ENCODE data around the gene MAN1C1. TPM values are rescaled to one million over a fixed set of nuclear protein-coding genes. Genes with fewer than 3 reads are reported as not detected.

MAN1C1 gene
- total RNA-seq, 2 donors from 2014 or later = 8.8 to 15.3 TPM

GRCh38 chr1:25701030-25701785 is 84.6 kb downstream of the MAN1C1 start:
- Mint-ChIP-seq H3K36me3 (peaks cover 7 to 10% of the 10 kb centered on the region in 2 donors), H3K9me3 (peaks cover 0 to 5% of the 10 kb centered on the region in 2 donors), H3K27ac (no peak overlapping the region)
- DNase-seq (ENCODE audit: low spot score in 2 of 2) (no peak), ATAC-seq (no peak)

- DNase-seq (ENCODE audit: low spot score in 2 of 2) (no peak), ATAC-seq (no peak)
- H3K27ac Mint-ChIP-seq = no peak overlapping the region
- peaks cover 7 to 10% of the 10 kb centered on the region in 2 donors for H3K36me3 Mint-ChIP-seq
- peaks cover 0 to 5% of the 10 kb centered on the region in 2 donors for H3K9me3 Mint-ChIP-seq
Observed at GRCh38 chr1:25702101-25702775, 85.6 kb downstream of the MAN1C1 start.

- ATAC-seq = no peak
- Mint-ChIP-seq H3K9me3 (peaks cover 0 to 5% of the 10 kb centered on the region in 2 donors), H3K27ac (no peak overlapping the region), H3K36me3 (peaks cover 7 to 16% of the 10 kb centered on the region in 2 donors)
- DNase-seq (ENCODE audit: low spot score in 2 of 2) = peak in 1 of 2 donors; percentile 3
Observed at GRCh38 chr1:25703041-25703440, 86.5 kb downstream of the MAN1C1 start.

GRCh38 chr1:25703671-25704266 is 87.2 kb downstream of the MAN1C1 start:
- ATAC-seq = no peak
- DNase-seq (ENCODE audit: low spot score in 2 of 2) = no peak
- peaks cover 0 to 5% of the 10 kb centered on the region in 2 donors for H3K9me3 Mint-ChIP-seq
- H3K27ac Mint-ChIP-seq = peak overlapping the region; percentile 1 to 63
- H3K36me3 Mint-ChIP-seq = peaks cover 7 to 16% of the 10 kb centered on the region in 2 donors

- H3K9me3 Mint-ChIP-seq = peaks cover 0 to 5% of the 10 kb centered on the region in 2 donors
- peaks cover 7 to 16% of the 10 kb centered on the region in 2 donors for H3K36me3 Mint-ChIP-seq
- ATAC-seq (peak; percentile 64 to 70), DNase-seq (ENCODE audit: low spot score in 2 of 2) (no peak)
- H3K27ac Mint-ChIP-seq = peak overlapping the region; percentile 1 to 63
Observed at GRCh38 chr1:25704267-25704691, 87.7 kb downstream of the MAN1C1 start.

GRCh38 chr1:25705699-25706098 is 89.1 kb downstream of the MAN1C1 start:
- no peak overlapping the region for H3K27ac Mint-ChIP-seq
- H3K9me3 Mint-ChIP-seq = peaks cover 0 to 5% of the 10 kb centered on the region in 2 donors
- DNase-seq (ENCODE audit: low spot score in 2 of 2) = no peak
- no peak for ATAC-seq
- H3K36me3 Mint-ChIP-seq = peaks cover 7 to 16% of the 10 kb centered on the region in 2 donors

- no peak overlapping the region for H3K27ac Mint-ChIP-seq
- DNase-seq (ENCODE audit: low spot score in 2 of 2) (no peak), ATAC-seq (no peak)
- H3K36me3 Mint-ChIP-seq = peaks cover 7 to 16% of the 10 kb centered on the region in 2 donors
- peaks cover 0 to 5% of the 10 kb centered on the region in 2 donors for H3K9me3 Mint-ChIP-seq
Observed at GRCh38 chr1:25706146-25707089, 89.8 kb downstream of the MAN1C1 start.

- H3K27ac Mint-ChIP-seq = peak overlapping the region in 1 of 2 donors; percentile 79
- DNase-seq (ENCODE audit: low spot score in 2 of 2) (no peak), ATAC-seq (no peak)
- peaks cover 7 to 16% of the 10 kb centered on the region in 2 donors for H3K36me3 Mint-ChIP-seq
- peaks cover 0 to 5% of the 10 kb centered on the region in 2 donors for H3K9me3 Mint-ChIP-seq
Observed at GRCh38 chr1:25707280-25708016, 90.9 kb downstream of the MAN1C1 start.

GRCh38 chr1:25710583-25711347 is 94.2 kb downstream of the MAN1C1 start:
- Mint-ChIP-seq H3K9me3 (no peaks in the 10 kb centered on the region), H3K36me3 (peaks cover 4 to 6% of the 10 kb centered on the region in 2 donors), H3K27ac (peak overlapping the region in 1 of 2 donors; percentile 30)
- DNase-seq (ENCODE audit: low spot score in 2 of 2) (no peak), ATAC-seq (peak; percentile 23 to 72)

- Mint-ChIP-seq H3K27ac (peak overlapping the region; percentile 30 to 90), H3K9me3 (no peaks in the 10 kb centered on the region)
Observed at GRCh38 chr1:25711555-25712298, 95.1 kb downstream of the MAN1C1 start.

GRCh38 chr1:25712299-25712970 is 95.8 kb downstream of the MAN1C1 start:
- no peak for DNase-seq (ENCODE audit: low spot score in 2 of 2)
- Mint-ChIP-seq H3K36me3 (peaks cover 5% of the 10 kb centered on the region in 2 donors), H3K9me3 (no peaks in the 10 kb centered on the region), H3K27ac (peak overlapping the region; percentile 25 to 30)
- ATAC-seq = no peak

More at GRCh38 chr1:25711555-25712298, 95.1 kb downstream of the MAN1C1 start:
- peak; percentile 78 to 79 for ATAC-seq
- DNase-seq (ENCODE audit: low spot score in 2 of 2) = peak in 1 of 2 donors; percentile 57
- peaks cover 5 to 6% of the 10 kb centered on the region in 2 donors for H3K36me3 Mint-ChIP-seq

- Mint-ChIP-seq H3K9me3 (peaks cover 4 to 11% of the 10 kb centered on the region in 2 donors), H3K27ac (no peak overlapping the region)
Observed at GRCh38 chr1:25713961-25714360, 97.4 kb downstream of the MAN1C1 start.

GRCh38 chr1:25714372-25714931 is 97.9 kb downstream of the MAN1C1 start:
- no peak for DNase-seq (ENCODE audit: low spot score in 2 of 2)
- no peak overlapping the region for H3K27ac Mint-ChIP-seq

More at GRCh38 chr1:25713961-25714360, 97.4 kb downstream of the MAN1C1 start:
- no peak for DNase-seq (ENCODE audit: low spot score in 2 of 2)
- H3K36me3 Mint-ChIP-seq = peaks cover 0 to 15% of the 10 kb centered on the region in 2 donors
- no peak for ATAC-seq

More at GRCh38 chr1:25714372-25714931, 97.9 kb downstream of the MAN1C1 start:
- H3K9me3 Mint-ChIP-seq = peaks cover 4 to 11% of the 10 kb centered on the region in 2 donors
- ATAC-seq = no peak
- H3K36me3 Mint-ChIP-seq = peaks cover 0 to 15% of the 10 kb centered on the region in 2 donors

Data from activated naive CD4-positive, alpha-beta T cell treated with anti-CD3 and anti-CD28 coated beads, Interleukin-2, amount 50 U/mL, for 72 hours (primary cell).